NCI-H128 (cell line): ENCODE measurements around the gene ADPRH.
"Not testable (repeated sequence)": the region's sequence is repeated elsewhere in the genome, so short reads cannot be mapped to it uniquely, and the experiment has no call there.

Experiments
- DNase-seq: peaks from one replicate; lab custom pipeline; 2025; ENCODE audit not compliant: unreplicated experiment; lab: John Stamatoyannopoulos, UW

Gene ADPRH

GRCh38 chr3:119559441-119559963, 19.8 kb upstream of the ADPRH start, which contains the start of gene CD80:
CD80 (minus strand) TSS chr3:119559614; CDS start chr3:119557728, 1,886 bp downstream.
- DNase-seq, result no peak

- DNase-seq, result no peak
Observed at GRCh38 chr3:119560160-119560559, 19.1 kb upstream of the ADPRH start.

GRCh38 chr3:119562307-119562961, 16.9 kb upstream of the ADPRH start:
- DNase-seq, result no peak

- DNase-seq, result not testable (repeated sequence)
Observed at GRCh38 chr3:119563334-119563733, 16.0 kb upstream of the ADPRH start.

- DNase-seq, result no peak
Observed at GRCh38 chr3:119569156-119569555, 10.1 kb upstream of the ADPRH start.

GRCh38 chr3:119570229-119570628, 9.1 kb upstream of the ADPRH start:
- no peak for DNase-seq

- DNase-seq, result no peak
Observed at GRCh38 chr3:119571230-119571629, 8.1 kb upstream of the ADPRH start.

GRCh38 chr3:119571688-119572087, 7.6 kb upstream of the ADPRH start:
- no peak for DNase-seq

- DNase-seq, result no peak
Observed at GRCh38 chr3:119575507-119575906, 3.8 kb upstream of the ADPRH start.

GRCh38 chr3:119580067-119580760, 922 bp downstream of the ADPRH start:
- no peak for DNase-seq

GRCh38 chr3:119582178-119582577, 2.9 kb downstream of the ADPRH start:
- DNase-seq, result no peak

- no peak for DNase-seq
Observed at GRCh38 chr3:119585208-119585607, 5.9 kb downstream of the ADPRH start.

GRCh38 chr3:119585856-119586570, 6.7 kb downstream of the ADPRH start:
- DNase-seq, result no peak

GRCh38 chr3:119586733-119587172, 7.5 kb downstream of the ADPRH start:
- DNase-seq, result no peak

GRCh38 chr3:119588112-119588511, 8.8 kb downstream of the ADPRH start:
- DNase-seq, result no peak

GRCh38 chr3:119589102-119589773, 9.9 kb downstream of the ADPRH start:
- no peak for DNase-seq

GRCh38 chr3:119590706-119591105, 11.4 kb downstream of the ADPRH start:
- DNase-seq, result no peak

- DNase-seq, result no peak
Observed at GRCh38 chr3:119592861-119593260, 13.6 kb downstream of the ADPRH start.

GRCh38 chr3:119594066-119594465, 14.8 kb downstream of the ADPRH start:
- no peak for DNase-seq

- DNase-seq, result not testable (repeated sequence)
Observed at GRCh38 chr3:119594929-119595328, 15.6 kb downstream of the ADPRH start.
